Endothelial cell (in vitro differentiated cells): ENCODE data around the gene SLC5A6. TPM values are rescaled to one million over a fixed set of nuclear protein-coding genes. Genes with fewer than 3 reads are reported as not detected.

Experiments
- DNase-seq: peaks from one replicate; pipeline ENCODE4 v3.0.0; 2021; ENCODE audit warnings: low spot score
- H3K27ac Mint-ChIP-seq: one replicate; pipeline ENCODE4 v1.8.0; 2021; ENCODE audit warnings: mixed read lengths, inconsistent platforms; ENCODE audit not compliant: unreplicated experiment
- H3K27me3 Mint-ChIP-seq: one replicate; pipeline ENCODE4 v1.8.0; 2021; ENCODE audit warnings: mild to moderate bottlenecking, moderate library complexity, mixed read lengths, inconsistent platforms; ENCODE audit not compliant: unreplicated experiment
- H3K36me3 Mint-ChIP-seq: one replicate; pipeline ENCODE4 v1.8.0; 2021; ENCODE audit warnings: mild to moderate bottlenecking, low read depth, mixed read lengths, inconsistent platforms; ENCODE audit not compliant: unreplicated experiment
- H3K4me1 Mint-ChIP-seq: one replicate; pipeline ENCODE4 v1.8.0; 2021; ENCODE audit warnings: mild to moderate bottlenecking, mixed read lengths, inconsistent platforms; ENCODE audit not compliant: unreplicated experiment
- H3K4me3 Mint-ChIP-seq: one replicate; pipeline ENCODE4 v1.8.0; 2021; ENCODE audit warnings: mild to moderate bottlenecking, mixed read lengths, inconsistent platforms; ENCODE audit not compliant: unreplicated experiment
- H3K9me3 Mint-ChIP-seq: one replicate; pipeline ENCODE4 v1.8.0; 2021; ENCODE audit warnings: mixed read lengths, inconsistent platforms; ENCODE audit not compliant: unreplicated experiment
- total RNA-seq: library from RNA; stranded (reverse); fragmentation: NEBNext Ultra II Directional; extraction: Animal tissue kit (Norgen Biotek cat#: 25700); gene quantifications from one replicate; pipeline ENCODE4 v1.2.1, GENCODE V29; 2021; ENCODE audit not compliant: unreplicated experiment
- TF ChIP-seq, protein P1 (sequence below): fragments of 200-600 bp; sonication (generic); IDR thresholded peaks from one replicate; pipeline ENCODE4 v1.5.0; 2021; ENCODE audit warnings: antibody characterized with exemption; ENCODE audit not compliant: unreplicated experiment

Gene SLC5A6
- total RNA-seq, 1 donor from 2014 or later: 63.0 TPM

DNA sequence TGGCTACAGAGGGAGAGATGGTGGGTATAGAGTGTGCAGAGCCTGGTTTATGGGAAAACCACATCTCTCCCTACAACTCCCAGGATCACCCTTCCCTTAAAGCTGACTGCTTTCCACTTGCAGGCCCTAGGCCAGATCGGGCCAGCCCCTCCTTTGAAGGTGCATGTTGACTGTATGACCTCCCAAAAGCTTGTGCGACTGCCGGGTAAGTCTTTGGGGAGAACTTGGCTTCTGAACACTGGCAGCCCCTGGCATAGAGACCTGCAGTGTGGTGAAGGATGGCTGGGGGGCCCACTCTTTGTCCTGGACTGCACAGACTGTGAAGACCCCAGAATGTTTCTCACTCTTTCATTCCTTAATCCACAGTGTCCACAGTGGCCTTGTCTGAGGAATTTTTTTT lies 24.6 kb upstream of the SLC5A6 start:
- Mint-ChIP-seq H3K27ac (no peak overlapping the region), H3K4me3 (peak overlapping the region; percentile 38), H3K27me3 (peaks cover 6% of the 10 kb centered on the region), H3K9me3 (no peaks in the 10 kb centered on the region), H3K4me1 (no peaks in the 10 kb centered on the region), H3K36me3 (peaks cover 61% of the 10 kb centered on the region)
- no peak for DNase-seq
- TF ChIP-seq, protein P1, sequence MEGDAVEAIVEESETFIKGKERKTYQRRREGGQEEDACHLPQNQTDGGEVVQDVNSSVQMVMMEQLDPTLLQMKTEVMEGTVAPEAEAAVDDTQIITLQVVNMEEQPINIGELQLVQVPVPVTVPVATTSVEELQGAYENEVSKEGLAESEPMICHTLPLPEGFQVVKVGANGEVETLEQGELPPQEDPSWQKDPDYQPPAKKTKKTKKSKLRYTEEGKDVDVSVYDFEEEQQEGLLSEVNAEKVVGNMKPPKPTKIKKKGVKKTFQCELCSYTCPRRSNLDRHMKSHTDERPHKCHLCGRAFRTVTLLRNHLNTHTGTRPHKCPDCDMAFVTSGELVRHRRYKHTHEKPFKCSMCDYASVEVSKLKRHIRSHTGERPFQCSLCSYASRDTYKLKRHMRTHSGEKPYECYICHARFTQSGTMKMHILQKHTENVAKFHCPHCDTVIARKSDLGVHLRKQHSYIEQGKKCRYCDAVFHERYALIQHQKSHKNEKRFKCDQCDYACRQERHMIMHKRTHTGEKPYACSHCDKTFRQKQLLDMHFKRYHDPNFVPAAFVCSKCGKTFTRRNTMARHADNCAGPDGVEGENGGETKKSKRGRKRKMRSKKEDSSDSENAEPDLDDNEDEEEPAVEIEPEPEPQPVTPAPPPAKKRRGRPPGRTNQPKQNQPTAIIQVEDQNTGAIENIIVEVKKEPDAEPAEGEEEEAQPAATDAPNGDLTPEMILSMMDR: no peak

DNA sequence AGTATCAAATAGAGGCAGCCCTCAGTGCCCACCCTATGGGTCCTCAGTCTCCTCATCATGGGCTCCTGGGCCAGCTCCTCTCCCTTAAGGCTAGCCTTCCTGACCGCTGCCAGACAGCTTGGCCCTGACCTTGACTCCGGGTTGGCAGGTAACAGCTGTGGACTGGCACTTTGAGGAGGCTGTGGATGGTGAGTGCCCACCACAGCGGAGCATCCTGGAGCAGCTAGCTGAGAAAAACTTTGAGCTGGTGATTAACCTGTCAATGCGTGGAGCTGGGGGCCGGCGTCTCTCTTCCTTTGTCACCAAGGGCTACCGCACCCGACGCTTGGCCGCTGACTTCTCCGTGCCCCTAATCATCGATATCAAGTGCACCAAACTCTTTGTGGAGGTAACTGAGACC lies 24.1 kb upstream of the SLC5A6 start:
- Mint-ChIP-seq H3K4me3 (peak overlapping the region; percentile 38), H3K36me3 (peaks cover 61% of the 10 kb centered on the region), H3K4me1 (no peaks in the 10 kb centered on the region), H3K9me3 (no peaks in the 10 kb centered on the region), H3K27me3 (peaks cover 6% of the 10 kb centered on the region), H3K27ac (no peak overlapping the region)
- TF ChIP-seq, protein P1: no peak
- no peak for DNase-seq

DNA sequence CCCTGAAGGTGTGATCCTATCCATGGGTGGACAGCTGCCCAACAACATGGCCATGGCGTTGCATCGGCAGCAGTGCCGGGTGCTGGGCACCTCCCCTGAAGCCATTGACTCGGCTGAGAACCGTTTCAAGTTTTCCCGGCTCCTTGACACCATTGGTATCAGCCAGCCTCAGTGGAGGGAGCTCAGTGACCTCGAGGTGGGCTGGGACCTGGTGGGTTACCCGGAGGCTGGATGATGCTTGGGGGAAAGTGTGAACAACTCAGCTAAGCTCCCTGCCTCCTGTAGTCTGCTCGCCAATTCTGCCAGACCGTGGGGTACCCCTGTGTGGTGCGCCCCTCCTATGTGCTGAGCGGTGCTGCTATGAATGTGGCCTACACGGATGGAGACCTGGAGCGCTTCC lies 21.3 kb upstream of the SLC5A6 start:
- Mint-ChIP-seq H3K4me1 (no peaks in the 10 kb centered on the region), H3K36me3 (peaks cover 49% of the 10 kb centered on the region), H3K27me3 (peaks cover 4% of the 10 kb centered on the region), H3K27ac (no peak overlapping the region), H3K9me3 (no peaks in the 10 kb centered on the region), H3K4me3 (peak overlapping the region; percentile 65)
- TF ChIP-seq, protein P1: no peak
- DNase-seq: no peak

DNA sequence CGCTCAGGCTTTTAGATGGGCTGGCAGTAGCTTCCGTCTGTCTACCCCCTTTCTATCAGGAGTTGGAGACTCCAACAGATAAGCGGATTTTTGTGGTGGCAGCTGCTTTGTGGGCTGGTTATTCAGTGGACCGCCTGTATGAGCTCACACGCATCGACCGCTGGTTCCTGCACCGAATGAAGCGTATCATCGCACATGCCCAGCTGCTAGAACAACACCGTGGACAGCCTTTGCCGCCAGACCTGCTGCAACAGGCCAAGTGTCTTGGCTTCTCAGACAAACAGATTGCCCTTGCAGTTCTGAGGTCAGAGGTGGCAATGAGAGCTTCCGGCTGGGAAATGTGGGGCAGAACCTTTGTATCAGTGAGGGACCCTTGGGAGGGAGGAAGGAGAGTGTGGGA lies 19.9 kb upstream of the SLC5A6 start:
- peak overlapping the region; percentile 40 for H3K4me3 Mint-ChIP-seq
- H3K27ac Mint-ChIP-seq: no peak overlapping the region
- TF ChIP-seq, protein P1: no peak
- H3K27me3 Mint-ChIP-seq: peaks cover 4% of the 10 kb centered on the region
- peaks cover 56% of the 10 kb centered on the region for H3K36me3 Mint-ChIP-seq
- no peaks in the 10 kb centered on the region for H3K4me1 Mint-ChIP-seq
- DNase-seq: no peak
- H3K9me3 Mint-ChIP-seq: no peaks in the 10 kb centered on the region

DNA sequence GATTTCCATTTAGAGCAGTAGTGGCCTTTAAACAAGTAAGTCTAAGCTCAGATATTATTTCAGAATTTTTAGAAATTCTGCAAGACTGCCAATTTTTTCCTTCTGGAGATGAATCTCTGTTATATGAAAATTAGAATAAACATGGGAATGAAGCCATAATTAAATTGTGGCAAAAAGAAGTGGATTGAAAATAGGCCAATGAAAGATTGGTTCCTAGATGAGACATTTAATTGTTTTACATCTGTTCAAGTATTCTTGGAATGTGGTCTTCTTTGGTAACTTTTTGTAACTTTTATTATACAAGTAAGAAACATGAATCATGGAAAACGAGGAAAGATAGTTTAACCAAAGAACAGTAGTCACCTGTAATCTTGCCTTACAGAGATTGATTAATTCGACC lies 15.4 kb upstream of the SLC5A6 start:
- H3K27me3 Mint-ChIP-seq: peaks cover 3% of the 10 kb centered on the region
- TF ChIP-seq, protein P1: no peak
- H3K36me3 Mint-ChIP-seq: peaks cover 47% of the 10 kb centered on the region
- DNase-seq: no peak
- no peak overlapping the region for H3K27ac Mint-ChIP-seq
- no peaks in the 10 kb centered on the region for H3K4me1 Mint-ChIP-seq
- H3K4me3 Mint-ChIP-seq: no peak overlapping the region
- no peaks in the 10 kb centered on the region for H3K9me3 Mint-ChIP-seq
